ENCODE results near the gene LRP10.

DNA sequence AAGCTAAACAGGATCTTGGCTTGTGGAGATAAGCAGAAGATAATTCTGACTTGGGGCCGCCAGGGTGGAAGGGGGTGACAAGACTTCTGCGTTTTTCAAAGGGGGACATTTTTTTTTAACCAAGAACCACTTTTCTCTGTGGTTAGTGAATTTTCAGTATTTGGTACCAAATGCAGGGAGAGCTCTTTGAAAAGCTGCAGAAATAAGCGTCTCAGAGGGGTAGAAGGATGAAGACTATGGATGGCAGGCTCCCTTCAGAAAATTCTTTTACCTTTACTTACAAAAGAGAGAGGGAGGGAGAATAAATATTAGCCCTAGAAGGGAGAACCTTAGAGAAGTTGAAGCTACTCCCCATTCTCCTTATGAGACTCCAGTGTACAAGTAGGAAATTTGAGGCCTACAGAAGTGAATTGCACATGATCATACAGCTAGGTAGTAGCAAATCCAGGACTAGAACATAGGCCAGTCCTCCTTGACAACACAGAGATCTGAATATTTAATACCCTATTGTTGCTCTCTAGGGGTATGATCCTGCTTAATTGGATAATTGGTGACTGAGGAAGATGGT is 41.0 kb upstream of the LRP10 start:
- TF ChIP-seq CTCF (IDR thresholded peaks at IDR 0.05) = no peak
- no peak for TF ChIP-seq ZFX (IDR thresholded peaks at IDR 0.05; ENCODE audit: borderline replicate concordance)
